Ishikawa (cell line): ENCODE measurements around the gene FAM8A1.

ENCODE experiments used
- FOXM1 ChIP-seq: IDR thresholded peaks from 2 replicates; pipeline ENCODE4 v1.6.1; 2012; ENCODE audit warnings: low read depth, borderline replicate concordance
- YY1 ChIP-seq: IDR thresholded peaks from 2 replicates; pipeline ENCODE4 v1.6.1; 2012; ENCODE audit warnings: low read depth
- TF ChIP-seq, protein P1 (sequence below): IDR thresholded peaks from 2 replicates; pipeline ENCODE4 v1.6.1; 2012

DNA sequence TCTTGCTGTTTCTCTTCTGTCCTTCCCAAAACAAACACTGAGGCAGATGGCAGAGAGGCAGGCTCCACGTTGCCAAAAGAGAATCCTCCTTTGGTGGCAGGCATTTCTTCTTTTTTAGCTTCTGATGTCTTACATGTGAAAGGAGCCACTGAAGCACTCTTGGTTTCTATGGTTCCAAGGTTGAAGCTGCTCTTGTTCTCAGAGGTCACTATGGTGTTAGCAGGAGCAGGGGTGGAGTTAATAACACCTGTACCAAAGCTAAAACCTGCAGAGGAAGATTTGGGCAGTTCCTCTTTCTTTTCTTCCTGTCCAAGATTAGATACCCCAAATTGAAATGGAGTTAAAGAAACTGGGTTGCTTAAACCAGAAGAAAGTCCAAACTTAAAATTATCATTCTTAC, 28.8 kb downstream of the FAM8A1 start:
- TF ChIP-seq, protein P1, sequence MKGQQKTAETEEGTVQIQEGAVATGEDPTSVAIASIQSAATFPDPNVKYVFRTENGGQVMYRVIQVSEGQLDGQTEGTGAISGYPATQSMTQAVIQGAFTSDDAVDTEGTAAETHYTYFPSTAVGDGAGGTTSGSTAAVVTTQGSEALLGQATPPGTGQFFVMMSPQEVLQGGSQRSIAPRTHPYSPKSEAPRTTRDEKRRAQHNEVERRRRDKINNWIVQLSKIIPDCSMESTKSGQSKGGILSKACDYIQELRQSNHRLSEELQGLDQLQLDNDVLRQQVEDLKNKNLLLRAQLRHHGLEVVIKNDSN: no peak
- TF ChIP-seq FOXM1: no peak
- TF ChIP-seq YY1: no peak
